GM21423 (cell line): ENCODE measurements around the gene MYZAP.

Experiments used
- ATAC-seq: cut with Tn5 transposase; IDR thresholded peaks from one replicate; pipeline ENCODE4 v1.9.1; 2021; ENCODE audit warnings: mild to moderate bottlenecking, moderate library complexity; ENCODE audit not compliant: unreplicated experiment

MYZAP gene

GRCh38 chr15:57618325-57618724 is 26.6 kb downstream of the MYZAP start:
- ATAC-seq: no peak

GRCh38 chr15:57619746-57620145 is 28.0 kb downstream of the MYZAP start:
- ATAC-seq: no peak

GRCh38 chr15:57624730-57625129 is 33.0 kb downstream of the MYZAP start:
- no peak for ATAC-seq

DNA sequence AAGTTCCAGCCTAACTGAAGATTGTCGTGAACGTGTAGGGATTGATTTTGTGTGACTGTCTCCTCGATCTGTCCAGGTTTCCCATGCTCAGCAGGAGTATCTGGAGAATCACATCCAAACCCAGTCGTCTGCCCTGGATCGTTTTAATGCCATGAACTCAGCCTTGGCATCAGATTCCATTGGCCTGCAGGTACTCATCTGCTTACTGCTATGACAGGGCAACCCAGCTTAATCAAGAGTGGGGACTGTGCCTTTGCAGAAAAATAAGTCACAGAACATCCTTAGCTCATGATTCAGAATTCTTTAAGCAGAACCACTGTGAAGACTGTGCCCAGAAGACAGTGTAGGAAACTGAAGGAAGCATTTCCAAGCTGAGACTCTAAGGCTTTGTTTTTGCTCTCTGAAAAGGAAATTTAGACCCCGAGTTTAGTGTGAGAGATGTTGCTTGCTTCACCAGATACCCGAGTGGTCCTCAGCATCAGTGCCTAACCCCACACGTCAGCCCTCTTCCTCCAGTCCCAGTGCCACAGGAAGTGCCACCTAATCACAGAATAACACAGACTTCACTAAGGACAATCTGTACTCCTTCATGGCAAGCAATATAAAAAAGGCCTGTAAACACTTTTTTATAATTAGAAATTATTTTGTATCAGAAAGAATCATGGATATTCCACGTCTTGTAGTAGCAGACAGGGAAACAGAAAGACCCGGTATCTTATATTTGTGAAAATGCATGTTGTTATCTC is 34.2 kb downstream of the MYZAP start:
- ATAC-seq: no peak

DNA sequence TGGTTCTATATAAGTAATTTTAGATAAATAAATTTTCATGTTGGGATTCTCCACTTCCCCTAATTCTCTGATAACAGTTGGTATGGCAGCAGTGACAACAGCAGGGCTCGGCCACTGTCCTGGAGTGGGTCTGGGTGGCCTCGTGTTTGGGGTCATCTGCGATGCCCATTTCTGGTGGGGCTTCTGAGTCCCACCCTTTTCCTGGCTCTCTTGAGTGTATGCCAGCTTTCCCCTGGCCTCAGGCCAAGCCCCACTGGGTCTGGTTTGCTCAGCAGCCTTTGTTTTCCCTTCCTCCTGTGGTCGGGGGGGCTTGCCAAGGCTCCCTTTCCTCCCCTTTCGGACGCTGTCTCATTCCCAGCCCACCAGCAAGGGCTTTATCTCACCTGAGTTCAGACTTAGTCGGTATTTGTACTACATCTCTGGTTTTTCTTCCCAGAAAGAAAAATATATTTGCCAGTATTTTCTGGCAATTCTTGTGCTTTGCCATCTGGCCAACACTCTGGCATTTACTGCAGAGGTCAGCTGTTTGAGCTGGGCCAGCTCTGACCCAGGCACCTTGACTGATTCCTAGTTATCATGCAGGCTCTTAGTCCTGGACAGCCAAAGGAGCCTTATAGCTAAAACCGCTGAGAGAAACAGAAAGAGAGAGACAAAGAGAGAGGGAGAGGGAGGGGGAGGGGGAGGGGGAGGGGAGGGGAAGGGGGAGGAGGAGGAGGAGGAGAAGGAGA is 35.2 kb downstream of the MYZAP start:
- no peak for ATAC-seq

- ATAC-seq: no peak
These were observed 39.8 kb downstream of the MYZAP start for GRCh38 chr15:57631386-57632110.

- no peak for ATAC-seq
These were observed 42.6 kb downstream of the MYZAP start for GRCh38 chr15:57634290-57634689.

DNA sequence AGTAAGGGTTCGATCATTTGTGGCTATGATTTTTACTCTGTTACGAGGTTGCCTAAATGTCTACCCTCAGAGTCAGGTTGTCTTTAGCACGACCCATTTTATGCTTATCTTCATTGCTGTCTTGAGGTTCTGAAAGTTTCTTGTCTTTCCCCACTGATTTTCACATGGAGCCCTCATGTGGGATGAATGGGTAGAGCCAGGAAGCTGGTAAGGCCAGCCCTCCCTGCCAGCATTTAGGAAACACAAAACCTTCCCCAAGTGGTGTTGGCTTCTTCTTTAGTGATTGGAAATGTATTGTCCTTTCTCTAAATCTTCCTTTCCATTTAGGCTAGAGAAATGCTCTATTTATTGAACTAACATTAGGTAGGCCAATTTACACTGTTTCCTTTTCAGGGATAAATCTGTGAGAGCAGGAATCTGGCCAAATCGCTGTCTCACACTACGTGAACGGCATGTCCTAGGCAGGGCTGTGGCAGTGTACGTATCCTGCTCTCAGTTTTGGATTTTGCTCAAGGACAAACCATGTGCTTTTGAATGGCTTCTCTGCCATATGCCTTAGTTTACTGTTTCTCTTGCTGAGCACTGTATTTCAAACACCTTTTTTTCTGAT is 43.7 kb downstream of the MYZAP start:
- no peak for ATAC-seq

GRCh38 chr15:57637846-57638245 is 46.1 kb downstream of the MYZAP start:
- no peak for ATAC-seq

DNA sequence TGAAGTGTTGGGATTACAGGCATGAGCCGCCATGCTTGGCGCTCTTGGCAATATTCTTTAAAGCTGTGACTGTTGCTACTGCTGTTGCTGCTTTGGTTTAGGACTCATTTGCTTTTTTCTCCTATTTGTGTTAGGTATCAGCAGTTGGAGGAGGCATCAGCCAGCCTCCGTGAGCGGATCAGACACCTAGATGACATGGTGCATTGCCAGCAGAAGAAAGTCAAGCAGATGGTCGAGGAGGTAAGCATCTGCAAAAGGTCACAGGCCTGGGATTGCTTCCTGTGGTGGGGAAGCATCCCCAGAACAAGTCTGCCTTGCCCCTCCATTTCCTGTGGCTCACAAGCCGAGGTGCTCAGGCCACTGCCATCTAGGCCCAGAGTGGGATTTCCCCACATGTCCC is 47.6 kb downstream of the MYZAP start:
- ATAC-seq: no peak

GRCh38 chr15:57640930-57641682 is 49.4 kb downstream of the MYZAP start:
- no peak for ATAC-seq

GRCh38 chr15:57643826-57644225 is 52.1 kb downstream of the MYZAP start:
- no peak for ATAC-seq

DNA sequence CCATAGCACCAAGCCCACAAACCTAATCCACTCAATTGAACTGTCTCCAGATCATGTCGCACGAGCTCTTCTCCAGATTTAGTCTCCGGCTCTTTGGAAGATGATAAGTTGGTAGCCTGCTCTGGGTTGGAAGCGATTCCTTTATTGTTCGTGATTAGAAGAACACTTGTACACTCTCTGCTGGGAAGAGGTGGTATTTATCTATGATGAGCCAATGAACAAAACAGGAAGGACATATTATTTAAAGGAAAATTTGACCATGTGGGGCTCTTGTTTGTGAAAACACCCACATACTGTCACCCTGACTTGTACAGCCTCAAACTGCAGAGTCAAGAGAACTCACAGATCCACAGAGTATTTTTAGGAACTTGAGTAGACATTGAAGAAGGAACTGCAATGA is 54.4 kb downstream of the MYZAP start:
- ATAC-seq: no peak

DNA sequence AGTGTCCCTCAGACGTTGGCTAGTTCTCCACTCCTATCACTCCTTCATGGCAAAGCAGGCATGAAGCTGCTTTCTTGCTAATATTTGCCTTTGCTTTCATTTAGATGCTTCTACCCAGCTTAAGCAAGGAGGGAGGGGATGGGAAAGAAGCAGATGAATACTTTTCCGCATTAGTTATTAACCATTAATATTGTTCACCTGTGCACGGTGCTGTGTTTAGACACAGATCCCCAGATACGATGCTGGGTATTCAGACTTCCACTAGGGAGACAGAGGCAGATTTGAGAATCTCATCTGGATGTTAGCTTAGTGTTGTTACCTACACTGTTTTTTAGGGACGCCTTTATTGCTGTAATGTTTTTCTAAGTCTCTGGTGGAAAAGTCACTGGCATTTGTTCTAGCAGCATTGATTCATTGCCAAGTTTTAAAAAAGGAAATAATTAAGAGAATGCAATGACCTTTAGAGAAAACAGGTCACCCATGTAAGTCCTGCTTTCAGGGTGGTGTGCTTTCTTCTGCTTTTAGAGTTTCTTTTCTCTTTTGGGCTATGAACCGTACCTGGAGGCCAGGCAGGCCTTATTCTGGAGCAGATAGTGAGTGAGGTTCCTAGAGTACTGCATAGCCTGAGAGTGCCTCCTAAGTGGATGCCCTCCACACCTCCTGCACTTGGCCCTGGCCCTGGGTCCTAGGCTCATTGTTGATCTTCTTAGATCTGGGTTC is 55.5 kb downstream of the MYZAP start:
- no peak for ATAC-seq

GRCh38 chr15:57647791-57648130 is 56.1 kb downstream of the MYZAP start:
- no peak for ATAC-seq

GRCh38 chr15:57649138-57649537 is 57.4 kb downstream of the MYZAP start:
- ATAC-seq: no peak

DNA sequence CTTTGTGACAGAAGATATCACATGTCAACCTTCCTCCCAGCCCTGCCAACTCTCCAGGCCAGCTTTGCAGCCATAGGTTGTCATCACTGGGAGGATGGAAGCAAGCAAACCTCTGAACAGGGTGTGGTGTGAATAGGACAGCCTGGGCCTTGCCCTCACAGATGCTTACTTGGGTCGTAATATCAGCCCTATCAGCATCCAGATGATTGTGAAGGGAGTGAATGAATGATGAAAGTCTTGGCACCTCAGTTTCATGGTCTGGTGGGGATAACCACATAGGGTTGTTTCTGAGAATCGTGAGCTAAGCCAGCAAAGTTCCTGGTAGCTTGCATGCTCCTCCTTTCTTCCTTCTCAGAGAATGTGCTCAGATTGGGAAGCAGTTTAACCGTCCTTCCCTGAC is 59.7 kb downstream of the MYZAP start:
- no peak for ATAC-seq

DNA sequence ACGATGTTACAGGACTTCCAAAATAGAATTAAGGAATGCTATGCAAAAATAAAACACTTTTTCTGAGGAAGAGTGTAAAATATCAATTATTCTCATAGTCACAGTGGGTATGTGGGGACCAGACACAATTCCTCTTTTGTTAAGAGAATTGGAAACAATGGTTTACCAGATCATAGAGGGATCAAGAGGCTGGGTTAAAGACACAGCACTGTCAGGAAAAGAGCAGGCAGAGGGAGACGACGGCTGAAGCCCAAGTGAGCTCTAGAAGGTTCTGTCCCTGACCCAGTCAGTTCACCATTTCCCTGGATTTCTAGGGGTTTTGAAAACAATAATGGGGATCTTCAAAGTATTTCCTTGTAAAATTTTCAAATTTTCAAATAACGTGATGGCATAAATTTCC is 60.8 kb downstream of the MYZAP start:
- ATAC-seq: no peak

GRCh38 chr15:57654153-57654852 is 62.6 kb downstream of the MYZAP start:
- ATAC-seq: no peak

GRCh38 chr15:57655053-57655452 is 63.3 kb downstream of the MYZAP start:
- ATAC-seq: no peak
